ENCODE measurements around the gene PFN3.
"Not testable (repeated sequence)": the region's sequence is repeated elsewhere in the genome, so short reads cannot be mapped to it uniquely, and the experiment has no call there.

PFN3 gene

DNA sequence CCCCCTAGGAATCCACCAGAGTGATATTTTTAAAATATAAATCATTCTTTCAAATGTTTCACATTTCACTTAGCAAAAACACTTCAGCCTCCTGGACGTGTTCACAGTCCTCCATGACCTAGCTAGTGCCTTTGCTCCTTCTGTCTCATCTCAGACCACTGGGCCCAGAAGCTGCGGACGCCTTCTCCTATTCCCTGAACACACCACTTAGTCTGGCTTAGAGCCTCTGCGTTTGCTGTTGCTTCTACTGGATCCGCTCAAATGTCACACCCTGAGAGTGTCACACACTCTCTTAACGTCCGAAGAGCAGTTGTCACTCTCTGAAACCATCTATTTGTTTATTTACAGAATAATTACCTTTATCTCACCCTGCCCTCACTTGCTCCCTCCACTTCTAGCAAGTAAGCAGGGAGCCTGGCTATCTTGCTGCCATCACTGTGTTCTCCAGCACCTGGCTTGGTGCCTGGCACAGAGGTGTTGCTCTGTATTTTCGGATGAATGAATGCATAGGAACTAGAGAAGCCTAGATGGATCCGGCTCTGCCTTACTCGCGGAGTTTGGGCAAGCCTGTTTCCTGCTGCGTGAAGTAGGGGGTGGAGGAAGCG, 24.8 kb upstream of the PFN3 start:
- DNase-seq (ENCODE audit: low spot score) = no peak

GRCh38 chr5:177423671-177424070, 23.2 kb upstream of the PFN3 start:
- no peak for DNase-seq (ENCODE audit: low spot score)

GRCh38 chr5:177421062-177421798, 20.8 kb upstream of the PFN3 start:
- no peak for DNase-seq (ENCODE audit: low spot score)

DNA sequence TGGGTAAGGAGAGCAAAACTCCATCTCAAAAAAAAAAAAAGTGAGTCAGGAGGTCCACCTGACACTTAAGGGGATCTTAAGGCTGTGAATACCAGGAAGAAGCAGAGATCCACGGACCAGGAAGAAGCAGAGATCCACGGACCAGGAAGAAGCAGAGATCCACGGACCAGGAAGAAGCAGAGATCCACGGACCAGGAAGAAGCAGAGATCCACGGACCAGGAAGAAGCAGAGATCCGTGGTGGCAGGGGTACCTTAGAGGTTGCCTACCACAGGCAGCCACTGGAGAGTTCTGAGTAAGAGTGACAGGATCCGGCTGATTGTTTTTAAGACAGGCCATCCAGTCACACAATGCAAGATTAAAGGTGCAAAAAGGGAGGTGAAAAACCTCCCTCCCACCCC, 20.0 kb upstream of the PFN3 start:
- not testable (repeated sequence) for DNase-seq (ENCODE audit: low spot score)

GRCh38 chr5:177419046-177419445, 18.6 kb upstream of the PFN3 start:
- no peak for DNase-seq (ENCODE audit: low spot score)

- DNase-seq (ENCODE audit: low spot score) = not testable (repeated sequence)
These were observed 16.6 kb upstream of the PFN3 start for GRCh38 chr5:177417081-177417480.

GRCh38 chr5:177414481-177414880, 14.0 kb upstream of the PFN3 start:
- DNase-seq (ENCODE audit: low spot score) = no peak

DNA sequence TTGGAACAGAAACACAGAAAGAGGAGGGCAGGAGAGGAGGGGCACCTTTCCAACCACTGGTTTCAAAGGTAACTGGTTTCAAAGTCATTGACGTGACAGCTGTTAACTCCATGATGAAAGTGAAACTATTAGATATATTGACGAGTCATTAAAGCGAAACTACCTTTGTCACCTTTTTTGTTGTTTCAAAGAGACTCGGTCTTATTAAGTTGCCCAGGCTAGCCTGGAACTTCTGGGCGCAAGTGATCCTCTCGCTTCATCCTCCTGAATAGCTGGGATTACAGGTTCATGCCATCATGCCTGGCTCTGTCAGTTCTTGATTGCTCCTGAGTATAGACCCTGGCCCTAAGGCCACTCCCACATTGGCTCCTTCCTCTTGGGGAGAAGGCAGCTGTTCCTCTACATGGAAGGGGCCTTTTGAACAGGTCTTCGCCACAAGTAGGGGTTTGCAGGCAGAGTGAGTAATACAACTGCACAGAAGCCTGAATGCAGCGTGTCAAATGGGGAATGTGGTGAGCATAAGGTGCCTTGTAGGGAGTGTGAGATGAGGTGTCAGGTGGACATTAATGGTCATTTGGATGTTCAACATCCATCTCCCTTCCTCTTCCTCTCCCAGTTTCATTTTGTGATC, 12.3 kb upstream of the PFN3 start:
- no peak for DNase-seq (ENCODE audit: low spot score)

- no peak for DNase-seq (ENCODE audit: low spot score)
These were observed 10.1 kb upstream of the PFN3 start for GRCh38 chr5:177410575-177410974.

GRCh38 chr5:177409043-177409801, 8.8 kb upstream of the PFN3 start, which contains the start of gene F12:
Gene F12 (minus strand): TSS chr5:177409564. CDS start chr5:177409527, 37 bp downstream.
- DNase-seq (ENCODE audit: low spot score) = no peak

GRCh38 chr5:177405805-177406204, 5.3 kb upstream of the PFN3 start:
- no peak for DNase-seq (ENCODE audit: low spot score)

DNA sequence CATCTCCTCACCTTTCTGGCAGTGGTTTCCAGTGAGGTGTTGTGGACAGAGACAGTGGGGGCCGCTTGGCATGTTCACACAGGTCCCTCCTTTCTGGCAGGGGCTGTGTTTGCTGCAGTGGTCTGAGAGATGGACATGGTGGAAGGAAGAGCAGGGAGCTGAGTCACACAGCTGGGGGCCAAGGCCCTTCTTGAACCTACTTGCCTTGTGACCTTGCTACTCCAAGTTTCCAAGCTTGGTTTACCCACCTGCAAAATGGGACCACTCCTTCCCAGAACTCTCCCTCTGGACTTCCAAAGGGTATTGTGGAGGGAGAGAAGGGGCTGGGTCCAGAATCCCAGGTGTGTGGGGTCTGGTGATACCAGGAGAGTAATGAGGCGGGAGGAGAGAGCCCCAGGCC, 4.9 kb upstream of the PFN3 start:
- no peak for DNase-seq (ENCODE audit: low spot score)

- no peak for DNase-seq (ENCODE audit: low spot score)
These were observed 4.2 kb upstream of the PFN3 start for GRCh38 chr5:177404641-177405179.

DNA sequence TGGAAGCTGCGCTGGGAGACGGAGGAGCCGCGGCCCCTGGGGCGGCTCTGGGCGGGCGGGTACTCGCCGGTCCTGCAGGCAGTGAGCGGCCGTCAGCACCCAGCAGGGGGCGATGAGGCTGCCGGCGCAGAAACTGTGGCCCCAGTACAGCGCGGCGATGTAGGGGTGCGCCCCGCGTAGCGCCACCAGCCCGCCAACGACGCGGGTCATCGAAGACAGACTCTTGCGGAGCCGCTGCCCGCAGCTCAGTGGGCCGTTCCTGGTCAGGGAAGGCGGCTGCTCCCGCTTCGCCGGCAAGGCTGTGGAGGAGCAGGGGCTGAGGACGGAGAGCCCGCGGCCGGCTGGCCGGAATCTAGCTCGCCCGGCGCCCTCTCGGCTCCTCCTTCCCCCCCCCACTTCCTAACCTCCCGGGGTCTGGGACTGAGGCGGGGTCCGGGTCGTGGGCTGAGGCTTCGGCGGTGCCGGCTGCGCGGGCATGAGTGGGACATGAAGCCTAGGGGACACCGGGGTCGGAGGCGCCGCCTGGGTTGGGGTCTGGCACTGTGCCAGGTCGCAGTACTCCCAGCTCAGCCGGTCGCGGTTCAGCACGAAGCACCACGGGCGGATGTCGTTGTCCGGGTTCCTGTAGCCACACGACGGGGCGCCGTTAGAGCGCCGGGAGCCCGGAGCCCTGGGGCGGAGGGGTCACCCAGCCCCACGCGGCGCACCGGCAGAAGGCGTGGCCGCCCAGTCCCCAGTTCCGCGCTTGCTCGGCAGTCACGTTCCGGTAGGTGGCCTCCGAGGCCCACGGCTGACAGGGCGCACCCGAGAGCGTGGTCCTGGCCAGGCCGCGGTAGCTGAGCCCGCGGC, 3.6 kb upstream of the PFN3 start:
- DNase-seq (ENCODE audit: low spot score) = peak; percentile 81

DNA sequence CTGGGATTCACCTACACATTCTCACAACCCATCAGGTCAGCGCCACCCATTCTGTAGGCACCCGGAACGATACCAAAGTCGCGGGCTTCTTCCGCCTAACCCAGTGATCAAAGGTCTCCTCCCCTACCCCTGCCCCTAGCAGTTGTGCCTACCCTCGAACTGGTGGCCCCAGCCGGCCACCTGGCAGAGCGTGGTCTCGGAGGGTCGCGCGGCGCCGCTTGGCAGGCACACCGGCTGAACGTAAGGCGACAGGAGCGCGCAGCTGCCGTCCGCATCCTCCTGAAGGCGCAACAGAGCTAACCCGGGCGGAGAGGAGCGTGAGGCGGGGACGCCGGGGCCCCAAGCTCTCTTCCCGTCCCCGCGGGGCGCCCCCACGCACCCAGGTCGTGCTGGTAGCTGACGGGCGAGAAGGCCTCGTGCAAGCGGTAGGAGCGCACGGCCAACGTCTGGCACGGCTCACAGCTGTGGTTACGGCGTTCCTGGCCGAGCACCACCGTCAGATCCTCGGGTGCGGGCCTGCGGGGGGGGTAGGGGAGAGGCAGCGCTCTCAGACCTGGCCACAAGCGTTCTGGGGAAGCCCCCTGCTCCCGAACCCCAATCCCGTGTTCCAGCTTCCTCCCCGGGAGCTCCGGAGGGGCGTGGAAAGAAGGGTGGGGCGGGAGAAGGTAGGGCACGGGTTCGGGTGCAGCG, 2.8 kb upstream of the PFN3 start:
- no peak for DNase-seq (ENCODE audit: low spot score)

- peak; percentile 41 for DNase-seq (ENCODE audit: low spot score)
These were observed 2.0 kb upstream of the PFN3 start for GRCh38 chr5:177402271-177403043.

GRCh38 chr5:177397875-177398390, 2.5 kb downstream of the PFN3 start:
- DNase-seq (ENCODE audit: low spot score) = no peak

- no peak for DNase-seq (ENCODE audit: low spot score)
These were observed 3.7 kb downstream of the PFN3 start for GRCh38 chr5:177396807-177397206.

DNA sequence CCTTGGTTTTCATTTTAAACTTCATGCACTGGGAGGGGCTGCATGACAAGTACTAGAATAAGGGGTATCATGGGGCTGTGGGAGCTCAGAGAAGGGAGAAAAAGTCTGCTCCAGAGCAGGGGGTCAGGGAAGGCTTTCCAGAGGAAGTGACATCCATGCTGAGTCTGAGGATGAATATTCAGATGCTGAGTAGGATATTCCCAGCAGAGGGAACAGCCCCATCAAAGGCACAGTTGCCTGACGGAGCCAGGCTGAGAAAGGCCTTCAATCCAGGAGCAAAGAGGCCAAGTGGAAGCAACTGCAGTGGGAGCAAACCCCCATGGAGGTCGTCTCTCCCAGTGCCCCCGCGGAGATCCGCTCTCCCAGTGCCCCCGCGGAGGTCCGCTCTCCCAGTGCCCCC, 4.4 kb downstream of the PFN3 start:
- DNase-seq (ENCODE audit: low spot score) = no peak

DNA sequence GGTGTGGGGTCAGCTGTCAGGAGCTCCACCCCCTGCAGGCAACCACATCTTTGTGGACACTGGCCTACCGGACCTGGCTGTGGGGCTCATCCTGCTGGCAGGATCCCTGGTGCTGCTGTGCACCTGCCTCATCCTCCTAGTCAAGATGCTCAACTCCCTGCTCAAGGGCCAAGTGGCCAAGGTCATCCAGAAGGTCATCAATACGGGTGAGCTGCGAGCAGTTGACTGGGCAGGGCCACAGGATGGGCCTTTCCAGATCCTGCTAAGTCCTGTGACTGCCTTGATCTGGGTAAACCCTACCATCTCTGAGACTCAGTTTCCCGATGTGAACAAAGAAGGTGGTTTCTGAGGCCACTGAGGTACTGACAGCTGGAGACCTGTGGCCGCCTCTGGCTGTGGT, 6.5 kb downstream of the PFN3 start:
- no peak for DNase-seq (ENCODE audit: low spot score)
